Measurements from ENCODE around the gene CTPS1. TPM values are rescaled to one million over a fixed set of nuclear protein-coding genes. Genes with fewer than 3 reads are reported as not detected.

Gene CTPS1
- total RNA-seq, 3 donors from 2014 or later, result 13.1 to 20.0 (median 13.2) TPM

GRCh38 chr1:41048540-41048939 is 69.0 kb downstream of the CTPS1 start:
- no peak for DNase-seq (ENCODE audit: low spot score in 2 of 2)
- Histone ChIP-seq H3K27me3 (no peaks in the 10 kb centered on the region), H3K9me3 (no peaks in the 10 kb centered on the region), H3K4me1 (peaks cover 3 to 25% of the 10 kb centered on the region in 2 donors), H3K36me3 (no peaks in the 10 kb centered on the region), H3K27ac (peak overlapping the region; percentile 17 to 88), H3K4me3 (no peak overlapping the region)
- intact Hi-C loops (cut with DNase I; ENCODE audit: low total_unique reads), result no loop called here
- no peak for TF ChIP-seq POLR2A (IDR thresholded peaks at IDR 0.05)
- no peak for TF ChIP-seq CTCF (IDR thresholded peaks at IDR 0.05)
- no peak for TF ChIP-seq POLR2AphosphoS5 (IDR thresholded peaks at IDR 0.05)

GRCh38 chr1:41051022-41051421 is 71.5 kb downstream of the CTPS1 start:
- Histone ChIP-seq H3K9me3 (no peaks in the 10 kb centered on the region), H3K4me1 (peaks cover 3 to 10% of the 10 kb centered on the region in 2 donors), H3K27me3 (no peaks in the 10 kb centered on the region), H3K36me3 (no peaks in the 10 kb centered on the region), H3K4me3 (no peak overlapping the region), H3K27ac (no peak overlapping the region)
- TF ChIP-seq POLR2AphosphoS5 (IDR thresholded peaks at IDR 0.05), result no peak
- TF ChIP-seq CTCF (IDR thresholded peaks at IDR 0.05), result no peak
- TF ChIP-seq POLR2A (IDR thresholded peaks at IDR 0.05), result no peak
- intact Hi-C loops (cut with DNase I; ENCODE audit: low total_unique reads), result no loop called here
- DNase-seq (ENCODE audit: low spot score in 2 of 2), result no peak

GRCh38 chr1:41053316-41053715 is 73.8 kb downstream of the CTPS1 start:
- Histone ChIP-seq H3K27ac (no peak overlapping the region), H3K4me1 (no peaks in the 10 kb centered on the region), H3K9me3 (no peaks in the 10 kb centered on the region), H3K4me3 (no peak overlapping the region), H3K36me3 (no peaks in the 10 kb centered on the region), H3K27me3 (no peaks in the 10 kb centered on the region)
- intact Hi-C loops (cut with DNase I; ENCODE audit: low total_unique reads), result no loop called here
- TF ChIP-seq CTCF (IDR thresholded peaks at IDR 0.05) (no peak), POLR2A (IDR thresholded peaks at IDR 0.05) (no peak), POLR2AphosphoS5 (IDR thresholded peaks at IDR 0.05) (no peak)
- no peak for DNase-seq (ENCODE audit: low spot score in 2 of 2)

GRCh38 chr1:41056907-41057306 is 77.4 kb downstream of the CTPS1 start:
- H3K36me3 ChIP-seq, result no peaks in the 10 kb centered on the region
- DNase-seq (ENCODE audit: low spot score in 2 of 2), result no peak
- no peak for TF ChIP-seq POLR2AphosphoS5 (IDR thresholded peaks at IDR 0.05)
- no peak for TF ChIP-seq POLR2A (IDR thresholded peaks at IDR 0.05)
- no peak for TF ChIP-seq CTCF (IDR thresholded peaks at IDR 0.05)

More at GRCh38 chr1:41056907-41057306, 77.4 kb downstream of the CTPS1 start:
- Histone ChIP-seq H3K4me1 (no peaks in the 10 kb centered on the region), H3K27ac (no peak overlapping the region), H3K27me3 (no peaks in the 10 kb centered on the region), H3K4me3 (no peak overlapping the region), H3K9me3 (peaks cover 5 to 8% of the 10 kb centered on the region in 2 donors)
- intact Hi-C loops (cut with DNase I; ENCODE audit: low total_unique reads), result no loop called here

Other genes with a start within 250 kb of the CTPS1 start
- 1 to 10 TPM in 2 of 3 donors, under 1 TPM in 1; 0.32 to 1.3 (median 1.3) TPM for gene KCNQ4, start 195.9 kb upstream of the CTPS1 start, total RNA-seq
- gene CITED4, start 117.3 kb upstream of the CTPS1 start, total RNA-seq, result 100 to 1,000 TPM in 1 of 3 donors, 10 to 100 TPM in 2; 12.2 to 136 (median 26.9) TPM
- under 1 TPM; 0.16 to 0.66 (median 0.29) TPM for gene SLFNL1, start 42.0 kb downstream of the CTPS1 start, total RNA-seq

Data from breast epithelium (tissue), 4 donors.